Keratinocyte (primary cell): ENCODE results near the gene MFSD1.

ENCODE experiments used
- EZH2 ChIP-seq: IDR thresholded peaks from one replicate; pipeline ENCODE4 v1.6.1; 2012; ENCODE audit warnings: inconsistent platforms, mild to moderate bottlenecking, low read length, moderate library complexity
- TF ChIP-seq, protein P1 (sequence below), 3 experiments: IDR thresholded peaks in 1 of 3; conservative IDR thresholded peaks in 1 of 3; optimal IDR thresholded peaks in 1 of 3; 2 replicates in 2 of 3; 3 replicates in 1 of 3; pipeline versions ENCODE3 to v1.5.1; 2011; ENCODE audit warnings: low read length in 3 of 3, mild to moderate bottlenecking in 3 of 3, moderate library complexity in 2 of 3, control low read depth in 1 of 3, inconsistent platforms in 1 of 3; ENCODE audit not compliant: insufficient read depth in 2 of 3; ENCODE audit errors: extremely low read depth in 1 of 3

DNA sequence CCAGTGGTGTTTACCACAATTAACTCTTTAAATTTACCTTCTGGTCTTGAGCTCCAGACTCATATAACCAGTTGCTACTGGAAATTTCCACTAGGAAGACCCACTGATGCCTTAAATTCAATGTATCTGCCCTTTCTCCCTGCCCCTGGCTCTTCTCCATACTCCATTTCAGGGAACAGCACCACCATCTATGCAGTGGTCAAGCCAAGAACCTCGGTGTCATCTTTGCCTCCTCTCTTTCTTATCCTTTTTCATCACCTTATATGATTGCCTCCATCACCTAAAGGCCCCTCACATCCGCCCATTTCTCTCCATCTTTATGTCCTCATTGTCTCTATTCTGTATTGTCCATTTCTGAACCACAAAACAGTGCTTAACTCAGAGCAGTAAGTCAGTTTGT is 20.7 kb upstream of the MFSD1 start:
- TF ChIP-seq EZH2: no peak
- TF ChIP-seq, protein P1, sequence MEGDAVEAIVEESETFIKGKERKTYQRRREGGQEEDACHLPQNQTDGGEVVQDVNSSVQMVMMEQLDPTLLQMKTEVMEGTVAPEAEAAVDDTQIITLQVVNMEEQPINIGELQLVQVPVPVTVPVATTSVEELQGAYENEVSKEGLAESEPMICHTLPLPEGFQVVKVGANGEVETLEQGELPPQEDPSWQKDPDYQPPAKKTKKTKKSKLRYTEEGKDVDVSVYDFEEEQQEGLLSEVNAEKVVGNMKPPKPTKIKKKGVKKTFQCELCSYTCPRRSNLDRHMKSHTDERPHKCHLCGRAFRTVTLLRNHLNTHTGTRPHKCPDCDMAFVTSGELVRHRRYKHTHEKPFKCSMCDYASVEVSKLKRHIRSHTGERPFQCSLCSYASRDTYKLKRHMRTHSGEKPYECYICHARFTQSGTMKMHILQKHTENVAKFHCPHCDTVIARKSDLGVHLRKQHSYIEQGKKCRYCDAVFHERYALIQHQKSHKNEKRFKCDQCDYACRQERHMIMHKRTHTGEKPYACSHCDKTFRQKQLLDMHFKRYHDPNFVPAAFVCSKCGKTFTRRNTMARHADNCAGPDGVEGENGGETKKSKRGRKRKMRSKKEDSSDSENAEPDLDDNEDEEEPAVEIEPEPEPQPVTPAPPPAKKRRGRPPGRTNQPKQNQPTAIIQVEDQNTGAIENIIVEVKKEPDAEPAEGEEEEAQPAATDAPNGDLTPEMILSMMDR (optimal IDR thresholded peaks at IDR 0.05 in 1 of 3, IDR thresholded peaks at IDR 0.05 in 1 of 3, conservative IDR thresholded peaks at IDR 0.05 in 1 of 3; ENCODE audit: extremely low read depth in 1 of 3, insufficient read depth in 2 of 3, low read length in 3 of 3): no peak
